ENCODE results near the gene ICE1. TPM values are rescaled to one million over a fixed set of nuclear protein-coding genes. Genes with fewer than 3 reads are reported as not detected.

ICE1 gene
- total and polyA plus RNA-seq, 2 of the 4 experiments (the other 2 are of a cell fraction) = 9.0 to 18.5 TPM

GRCh38 chr5:5492087-5492933, 69.8 kb downstream of the ICE1 start:
- TF ChIP-seq SMC3 (IDR thresholded peaks at IDR 0.05; ENCODE audit: low read depth, low read length) = peak; percentile 41
- TF ChIP-seq MAFK (IDR thresholded peaks at IDR 0.05; ENCODE audit: low read depth, low read length) = no peak
- TF ChIP-seq POLR2A (IDR thresholded peaks at IDR 0.05; ENCODE audit: low read depth, low read length) = no peak
- TF ChIP-seq USF2 (IDR thresholded peaks at IDR 0.05; ENCODE audit: low read depth, low read length) = no peak
- peak; percentile 73 for TF ChIP-seq CTCF (conservative IDR thresholded peaks at IDR 0.05; ENCODE audit: low read depth, low read length)
- TF ChIP-seq BHLHE40 (IDR thresholded peaks at IDR 0.05; ENCODE audit: low read depth, low read length) = no peak
- peak; percentile 74 for TF ChIP-seq RAD21 (IDR thresholded peaks at IDR 0.05; ENCODE audit: low read length)
- no peak for TF ChIP-seq RCOR1 (IDR thresholded peaks at IDR 0.05; ENCODE audit: insufficient replicate concordance, low read length)
- TF ChIP-seq CHD1 (IDR thresholded peaks at IDR 0.05; ENCODE audit: low read depth, low read length) = no peak
- H3K4me2 ChIP-seq (ENCODE audit: low read depth, low read length) = peak overlapping the region; percentile 78; the same call in 1 of the 2 replicates

More at GRCh38 chr5:5492087-5492933, 69.8 kb downstream of the ICE1 start:
- peak; percentile 61 for DNase-seq
- Histone ChIP-seq H2AK9ac (replicated peaks; ENCODE audit: low read depth, low read length, poor library complexity) (no peak overlapping the region), H3K27me3 (ENCODE audit: control insufficient read depth, insufficient read depth, low read length) (peaks cover 3% of the 10 kb centered on the region; the same call in 1 of the 2 replicates), H3K4ac (ENCODE audit: low read depth, low read length) (no peak overlapping the region), H2BK15ac (ENCODE audit: low read depth, low read length) (no peak overlapping the region), H2AK5ac (ENCODE audit: low read depth, low read length) (no peak overlapping the region), H3K23ac (ENCODE audit: low read depth, low read length) (no peak overlapping the region), H3K14ac (replicated peaks; ENCODE audit: low read depth, low read length) (no peak overlapping the region), H4K20me1 (ENCODE audit: insufficient read depth, low read length) (no peaks in the 10 kb centered on the region), H3K9ac (ENCODE audit: low read depth, low read length) (no peak overlapping the region), H4K5ac (ENCODE audit: low read depth, low read length) (no peak overlapping the region), H2BK5ac (ENCODE audit: low read depth, low read length, poor library complexity, severe bottlenecking) (no peak overlapping the region), H3K18ac (ENCODE audit: low read depth, low read length) (no peak overlapping the region), H4K8ac (ENCODE audit: low read depth in 2 of 2, low read length in 2 of 2) (no peak overlapping the region), H3K4me3 (ENCODE audit: insufficient read depth, low read depth, low read length) (no peak overlapping the region), H3K27ac (ENCODE audit: insufficient read depth, low read length) (no peak overlapping the region), H3K56ac (ENCODE audit: extremely low read depth, insufficient read depth, low read length) (no peak overlapping the region), H2BK20ac (ENCODE audit: low read depth, low read length) (no peak overlapping the region), H3K4me1 (ENCODE audit: control insufficient read depth, insufficient read depth, low read length) (no peaks in the 10 kb centered on the region), H3K9me3 (ENCODE audit: control insufficient read depth, insufficient read depth, low read length) (no peaks in the 10 kb centered on the region), H2BK120ac (ENCODE audit: low read depth, low read length) (no peak overlapping the region), H4K91ac (ENCODE audit: insufficient read depth, low read depth, low read length) (no peak overlapping the region), H3K79me1 (ENCODE audit: low read depth in 1 of 2, low read length in 2 of 2) (no peaks in the 10 kb centered on the region; a peak in 1 of 4 replicates), H3K36me3 (ENCODE audit: control insufficient read depth, insufficient read depth, low read length) (peaks cover 13% of the 10 kb centered on the region), H3K9me1 (ENCODE audit: insufficient read depth, low read length) (no peaks in the 10 kb centered on the region), H2AFZ (replicated peaks; ENCODE audit: low read length, poor library complexity) (no peak overlapping the region)
- intact Hi-C loops (cut with micrococcal nuclease) = loop anchor here (1.0 to 10.0 kb wide), 4 partner anchors 942 to 1345 kb away; no protein-coding TSS in a partner anchor
- dilution Hi-C loops (cut with HindIII; ENCODE audit: low sequenced_read_pairs, unreplicated experiment) = no loop called here
- 0% methylated on average over 3 of the region's 12 CpGs; no CpG with 5 or more reads in 1 of the 2 experiments for WGBS, 2 experiments (ENCODE audit: extremely low coverage in 2 of 2, insufficient read length in 1 of 2)
- CTCF ChIA-PET = no interaction called here
- in situ Hi-C loops (cut with MboI; ENCODE audit: low sequenced_read_pairs) = loop anchor here (10.0 to 25.0 kb wide), 2 partner anchors 882 to 1245 kb away; partner anchors contain the start of gene MED10
- no TSS peak for BruUV-seq (replicated peaks)
- POLR2A ChIA-PET (ENCODE audit: unreplicated experiment) = no interaction called here
- peak; percentile 63 for ATAC-seq (ENCODE audit: low read depth)
